Adrenal gland (tissue), 12 donors: Measurements from ENCODE around the gene PCSK6. TPM values are rescaled to one million over a fixed set of nuclear protein-coding genes. Genes with fewer than 3 reads are reported as not detected.

Experiments
- DNase-seq, 7 donors: peaks; one replicate each; pipeline ENCODE4 v3.0.0-alpha.2; 2019 to 2020
- H3K27ac ChIP-seq, 5 donors: fragments of 200-600 bp; sonication (generic) in 4 of 5; 1 replicate in 3 of 5; 2 replicates in 2 of 5; pipeline versions ENCODE4 v1.5.1 to v1.8.0; 2016 to 2020; ENCODE audit warnings: mild to moderate bottlenecking in 1 of 5
- H3K27me3 ChIP-seq: fragments of 200-600 bp; 2 replicates; pipeline ENCODE4 v1.8.0; 2021
- H3K36me3 ChIP-seq, 2 donors: fragments of 200-600 bp; replicated peaks in 1 of 2; 1 replicate in 1 of 2; 2 replicates in 1 of 2; pipeline versions ENCODE4 v1.5.1 to v1.8.0; 2018 to 2022
- H3K4me1 ChIP-seq, 2 donors: fragments of 200-600 bp; replicated peaks in 1 of 2; 1 replicate in 1 of 2; 2 replicates in 1 of 2; pipeline versions ENCODE4 v1.5.1 to v1.8.0; 2018 to 2021
- H3K4me3 ChIP-seq, 4 donors: fragments of 200-600 bp; sonication (generic) in 3 of 4; one replicate each; pipeline ENCODE4 v1.5.1; 2016 to 2018
- H3K9me3 ChIP-seq, 3 donors: fragments of 200-600 bp; sonication (generic) in 1 of 3; replicated peaks in 1 of 3; 1 replicate in 2 of 3; 2 replicates in 1 of 3; pipeline versions ENCODE4 v1.5.1 to v1.8.0; 2016 to 2021
- POLR2A ChIP-seq, 2 donors: fragments of 450-650 bp; IDR thresholded peaks; one replicate each; pipeline ENCODE4 v1.6.1; 2017; ENCODE audit warnings: antibody characterized with exemption in 2 of 2, mild to moderate bottlenecking in 2 of 2, moderate library complexity in 1 of 2
- whole genome bisulfite sequencing, 4 donors: extraction: QIAGEN DNeasy Blood & Tissue Kit in 2 of 4; methylation state at CpG; one replicate each; pipeline versions ENCODE4 v1.1.5 to v1.1.7; 2013 to 2017; 5-methylcytosine and 5-hydroxymethylcytosine counted together
- intact Hi-C, 2 donors: fragments of 100-400 bp; cut with DNase I; formaldehyde crosslinking; loops; one replicate each; pipeline versions ENCODE4 v1.14.1 to v1.15.0; 2022 to 2023
- polyA plus RNA-seq, 3 donors: library from polyadenylated mRNA; stranded (reverse); fragments of 200-250 nt in 2 of 3; fragments of 350-450 nt in 1 of 3; fragmentation: Illumina TruSeq in 1 of 3; extraction: RNeasy Lipid Tissue Mini Kit (QIAGEN cat#74804) in 1 of 3; gene quantifications; one replicate each; pipeline ENCODE4 v1.2.3, GENCODE V29; 2013 to 2014
- total RNA-seq, 9 donors: library from RNA; depleted of rRNA in 4 of 9; stranded (reverse); fragments of >200 nt in 4 of 9; fragments of 120-200 nt in 1 of 9; fragmentation: NEBNext Ultra II Directional in 1 of 9; extraction: Animal tissue kit (Norgen Biotek cat#: 25700) in 1 of 9; gene quantifications; one replicate each; pipeline versions ENCODE4 v1.1.0 to v1.2.4, GENCODE V29; 2013 to 2023
- TF ChIP-seq, protein P1 (sequence below), 6 experiments: fragments of 450-650 bp in 4 of 6; fragments of 200-600 bp in 2 of 6; sonication (generic) in 1 of 6; IDR thresholded peaks; 1 replicate in 5 of 6; 2 replicates in 1 of 6; pipeline versions ENCODE4 v1.5.1 to v1.8.0; 2016 to 2021; ENCODE audit warnings: antibody characterized with exemption in 6 of 6, mild to moderate bottlenecking in 2 of 6, moderate library complexity in 1 of 6
- donor health status: healthy with polysubstance abuse.
- donor health status: Bipolar disorder and iron deficiency.
- donor health status: DM: yes; HTN: yes; CAD: no.
- donor health status: DM: no; HTN: no; CAD: no.
- donor health status: DM: no; HTN: no; CAD: no.
- donor health status: DM: yes; HTN: yes; CAD: no.

PCSK6 gene
- total and polyA plus RNA-seq, 12 donors: 0.88 to 53.0 (median 5.6) TPM

DNA sequence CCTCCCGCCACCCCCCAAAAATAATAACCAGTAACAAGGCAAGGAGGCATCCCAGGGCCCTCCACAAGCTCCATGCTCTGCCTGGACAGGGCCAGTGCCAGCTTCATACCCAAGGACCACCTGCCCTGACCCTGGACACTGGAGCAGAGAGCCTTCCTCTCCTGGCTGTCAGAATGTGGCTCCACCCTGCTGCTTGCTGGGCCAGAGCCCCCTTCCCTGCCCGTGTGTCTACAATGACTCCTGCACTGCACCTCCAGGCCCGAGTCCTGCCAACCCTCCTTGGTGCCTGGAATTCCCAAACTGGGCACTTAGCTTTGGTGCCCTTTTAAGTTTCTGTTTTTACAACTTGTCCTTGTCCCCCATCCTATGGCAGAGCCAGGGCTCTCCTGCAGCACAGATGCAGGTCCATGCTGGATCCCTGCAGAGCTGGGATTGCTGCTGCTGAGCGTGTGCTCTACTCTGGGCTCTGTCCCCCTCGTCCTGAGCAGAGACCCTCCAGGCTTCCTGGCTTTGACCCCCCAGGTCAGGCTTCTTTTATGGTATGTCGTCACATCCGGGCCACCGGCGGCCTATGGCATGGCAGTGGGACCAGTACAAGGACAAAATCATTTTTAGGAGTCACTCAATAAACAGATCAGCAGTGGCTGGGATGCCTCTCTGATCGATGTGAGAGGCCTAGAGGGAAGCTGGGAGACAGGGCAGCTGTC lies 183.0 kb downstream of the PCSK6 start:
- DNase-seq: peak in 1 of 7 donors; percentile 5
- intact Hi-C loops: loop anchor here (5.0 to 10.0 kb wide), 4 partner anchors 128 to 268 kb away; no protein-coding TSS in a partner anchor
- WGBS, 4 donors: 77 to 86% (median 80%) methylated on average over 9 to 10 of the region's 10 CpGs

DNA sequence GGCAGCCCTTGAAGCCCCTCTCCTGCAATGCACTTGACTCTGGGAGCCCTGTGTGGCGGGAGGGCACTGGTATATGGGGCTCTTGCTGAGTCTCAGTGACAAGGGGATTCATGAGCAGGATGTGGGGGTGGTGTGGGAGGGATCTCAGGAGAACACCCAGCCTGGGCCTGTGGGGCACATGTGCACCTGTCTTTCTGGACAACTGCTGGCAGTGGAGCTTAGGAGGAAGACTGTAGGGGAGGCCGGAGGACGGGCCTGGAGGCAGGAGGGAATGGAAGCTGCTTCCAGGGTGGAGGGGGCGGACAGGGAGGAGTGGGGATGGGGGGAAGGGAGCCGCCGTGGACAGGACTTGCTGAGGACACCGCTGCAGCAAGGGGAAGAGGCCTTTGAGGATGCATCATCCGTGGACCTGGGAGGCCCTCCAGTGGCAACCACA lies 183.7 kb downstream of the PCSK6 start:
- TF ChIP-seq, protein P1, sequence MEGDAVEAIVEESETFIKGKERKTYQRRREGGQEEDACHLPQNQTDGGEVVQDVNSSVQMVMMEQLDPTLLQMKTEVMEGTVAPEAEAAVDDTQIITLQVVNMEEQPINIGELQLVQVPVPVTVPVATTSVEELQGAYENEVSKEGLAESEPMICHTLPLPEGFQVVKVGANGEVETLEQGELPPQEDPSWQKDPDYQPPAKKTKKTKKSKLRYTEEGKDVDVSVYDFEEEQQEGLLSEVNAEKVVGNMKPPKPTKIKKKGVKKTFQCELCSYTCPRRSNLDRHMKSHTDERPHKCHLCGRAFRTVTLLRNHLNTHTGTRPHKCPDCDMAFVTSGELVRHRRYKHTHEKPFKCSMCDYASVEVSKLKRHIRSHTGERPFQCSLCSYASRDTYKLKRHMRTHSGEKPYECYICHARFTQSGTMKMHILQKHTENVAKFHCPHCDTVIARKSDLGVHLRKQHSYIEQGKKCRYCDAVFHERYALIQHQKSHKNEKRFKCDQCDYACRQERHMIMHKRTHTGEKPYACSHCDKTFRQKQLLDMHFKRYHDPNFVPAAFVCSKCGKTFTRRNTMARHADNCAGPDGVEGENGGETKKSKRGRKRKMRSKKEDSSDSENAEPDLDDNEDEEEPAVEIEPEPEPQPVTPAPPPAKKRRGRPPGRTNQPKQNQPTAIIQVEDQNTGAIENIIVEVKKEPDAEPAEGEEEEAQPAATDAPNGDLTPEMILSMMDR (IDR thresholded peaks at IDR 0.05): no peak
- no peak for TF ChIP-seq POLR2A (IDR thresholded peaks at IDR 0.05)
- Histone ChIP-seq H3K27me3 (peaks cover 8% of the 10 kb centered on the region), H3K27ac (no peak overlapping the region), H3K36me3 (no peaks in the 10 kb centered on the region), H3K4me1 (no peaks in the 10 kb centered on the region), H3K4me3 (no peak overlapping the region), H3K9me3 (no peaks in the 10 kb centered on the region)
- no peak for DNase-seq
- intact Hi-C loops: loop anchor here (5.0 to 10.0 kb wide), 4 partner anchors 129 to 269 kb away; no protein-coding TSS in a partner anchor
- 73 to 88% (median 87%) methylated on average over 4 to 8 of the region's 8 CpGs for WGBS, 4 donors

More for the DNA sequence above, 183.0 kb downstream of the PCSK6 start:
- Histone ChIP-seq H3K27ac (no peak overlapping the region), H3K36me3 (no peaks in the 10 kb centered on the region), H3K9me3 (no peaks in the 10 kb centered on the region), H3K4me3 (no peak overlapping the region), H3K4me1 (no peaks in the 10 kb centered on the region), H3K27me3 (peaks cover 8% of the 10 kb centered on the region)
- TF ChIP-seq POLR2A (IDR thresholded peaks at IDR 0.05): no peak

DNA sequence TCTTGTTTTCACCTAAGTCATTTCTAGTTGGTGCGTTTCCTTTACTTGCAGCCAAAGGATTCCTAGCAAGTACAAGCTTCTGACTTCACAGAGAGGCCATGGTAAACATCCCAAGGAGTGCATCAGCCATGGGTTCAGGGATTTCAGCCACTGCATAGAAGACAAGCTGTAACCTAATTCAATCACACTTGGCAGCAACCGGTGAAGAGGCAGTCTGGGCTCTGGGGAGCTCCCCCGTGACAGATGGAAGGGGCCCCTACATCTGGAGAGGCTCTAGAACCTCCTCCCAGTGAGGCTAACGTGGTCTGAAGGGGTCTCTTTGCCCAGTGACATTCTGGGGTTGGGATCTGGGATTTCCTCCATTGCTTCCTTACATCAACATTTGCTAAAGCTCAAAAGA lies 186.1 kb downstream of the PCSK6 start:
- Histone ChIP-seq H3K36me3 (no peaks in the 10 kb centered on the region), H3K27ac (no peak overlapping the region), H3K27me3 (peaks cover 4% of the 10 kb centered on the region), H3K4me1 (no peaks in the 10 kb centered on the region), H3K9me3 (no peaks in the 10 kb centered on the region), H3K4me3 (no peak overlapping the region)
- TF ChIP-seq POLR2A (IDR thresholded peaks at IDR 0.05): no peak
- TF ChIP-seq, protein P1 (IDR thresholded peaks at IDR 0.05): no peak
- no peak for DNase-seq
- 78 to 93% (median 81%) methylated on average over 4 of the region's 4 CpGs for WGBS, 4 donors
- intact Hi-C loops: loop anchor here (5.0 to 10.0 kb wide), 4 partner anchors 131 to 339 kb away; no protein-coding TSS in a partner anchor

GRCh38 chr15:101296418-101297405 lies 192.8 kb downstream of the PCSK6 start:
- 75 to 84% (median 82%) methylated on average over 8 to 9 of the region's 9 CpGs for WGBS, 4 donors
- Histone ChIP-seq H3K27ac (peak overlapping the region in 1 of 5 donors; percentile 92), H3K4me3 (no peak overlapping the region), H3K4me1 (peaks cover 19 to 28% of the 10 kb centered on the region in 2 donors), H3K27me3 (no peaks in the 10 kb centered on the region), H3K36me3 (no peaks in the 10 kb centered on the region), H3K9me3 (no peaks in the 10 kb centered on the region)
- no peak for TF ChIP-seq POLR2A (IDR thresholded peaks at IDR 0.05)
- TF ChIP-seq, protein P1 (IDR thresholded peaks at IDR 0.05): no peak
- intact Hi-C loops: loop anchor here in 1 of 2 donors (5.0 kb wide), 1 partner anchor 346 kb away; no protein-coding TSS in a partner anchor
- no peak for DNase-seq
